ENCODE results near the gene LTBP1.
A peak's percentile ranks its signal among the peaks of the same experiment; 100 is the strongest.

The LTBP1 gene

DNA sequence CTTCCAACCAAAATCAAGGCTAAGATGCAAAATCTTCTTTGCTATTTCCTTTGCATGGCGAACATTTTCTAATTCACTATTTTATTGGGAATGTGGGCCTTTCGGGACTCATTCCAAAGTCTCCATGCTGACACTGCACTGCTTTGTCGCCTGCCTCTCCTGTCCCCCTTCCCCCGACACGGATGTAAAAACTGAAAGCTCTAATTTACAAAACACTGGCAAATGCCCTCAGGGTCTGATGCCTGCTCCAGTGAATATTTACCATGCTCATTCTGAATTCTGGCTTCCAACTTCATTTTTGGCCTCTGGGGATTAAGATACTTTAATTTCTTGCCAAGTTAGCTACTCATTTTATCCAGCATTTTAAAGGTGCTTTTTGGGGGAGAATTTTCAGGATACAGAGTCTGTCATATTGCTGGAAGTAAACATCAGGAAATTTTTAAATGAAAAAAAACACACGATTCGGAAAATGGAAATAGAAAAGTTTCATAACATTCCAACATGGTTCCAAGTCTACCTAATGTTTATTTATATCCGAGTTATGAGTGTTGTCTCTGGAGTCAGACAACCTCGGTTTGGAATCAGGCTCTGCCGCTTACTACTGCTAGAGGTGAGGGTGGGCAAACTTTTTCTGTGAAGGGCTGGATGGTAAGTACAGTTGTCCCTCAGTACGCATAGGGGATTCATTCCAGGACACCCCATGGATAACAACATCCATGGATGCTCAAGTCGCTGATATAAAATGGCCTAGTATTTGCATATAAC lies 14.6 kb upstream of the LTBP1 start:
- no peak for DNase-seq

DNA sequence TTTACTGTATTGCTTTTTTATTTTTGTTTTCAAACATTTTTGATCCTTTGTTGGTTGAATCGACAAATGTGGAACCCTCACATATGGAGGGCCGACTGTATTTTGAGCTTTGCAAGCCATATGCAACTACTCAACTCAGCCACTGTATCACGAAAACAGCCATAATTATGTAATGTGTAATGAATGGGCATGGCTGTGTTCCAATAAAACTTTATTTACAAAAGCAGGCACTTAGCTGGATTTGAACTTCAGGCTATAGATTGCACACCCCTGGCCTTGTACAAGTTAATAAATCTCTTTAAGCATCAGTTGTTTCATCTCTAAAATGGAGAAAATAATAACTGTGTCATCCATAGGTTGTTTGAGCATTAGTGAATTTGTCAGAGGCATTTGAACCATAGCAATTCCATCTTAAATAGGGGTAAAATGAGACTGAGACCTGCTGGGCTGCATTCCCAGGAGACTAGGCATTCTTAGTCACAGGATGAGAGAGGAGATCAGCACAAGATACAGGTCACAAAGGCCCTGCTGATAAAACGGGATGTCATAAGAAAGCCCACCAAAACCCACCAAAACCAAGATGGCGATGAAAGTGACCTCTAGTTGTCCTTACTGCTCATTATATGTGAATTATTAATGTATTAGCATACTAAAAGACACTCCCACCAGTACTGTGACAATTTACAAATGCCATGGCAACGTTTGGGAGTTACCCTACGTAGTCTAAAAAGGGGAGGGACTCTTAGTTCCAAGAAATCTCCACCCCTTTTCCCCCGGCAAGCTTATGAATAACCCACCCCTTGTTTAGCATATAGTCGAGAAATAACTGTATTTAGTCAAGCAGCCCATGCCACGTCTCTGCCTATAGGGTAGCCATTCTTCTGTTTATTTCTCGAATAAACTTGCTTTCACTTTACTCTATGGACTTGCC lies 13.7 kb upstream of the LTBP1 start:
- no peak for DNase-seq

DNA sequence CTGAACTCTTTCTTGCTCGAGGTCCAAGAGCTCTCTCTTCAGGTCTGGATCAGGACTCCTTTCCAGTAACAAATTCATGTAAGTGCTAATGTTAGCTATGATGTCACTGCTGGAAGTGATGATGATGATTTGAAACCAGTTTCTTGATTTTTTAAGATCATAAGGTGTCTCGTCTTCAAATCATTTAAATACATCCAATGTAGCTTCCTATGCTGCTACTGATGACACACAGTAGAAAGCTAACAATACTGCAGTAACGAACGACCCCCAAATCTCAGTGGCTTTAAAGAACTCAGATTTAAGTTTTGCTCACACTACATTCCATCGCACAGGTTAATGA lies 13.0 kb upstream of the LTBP1 start:
- no peak for DNase-seq

DNA sequence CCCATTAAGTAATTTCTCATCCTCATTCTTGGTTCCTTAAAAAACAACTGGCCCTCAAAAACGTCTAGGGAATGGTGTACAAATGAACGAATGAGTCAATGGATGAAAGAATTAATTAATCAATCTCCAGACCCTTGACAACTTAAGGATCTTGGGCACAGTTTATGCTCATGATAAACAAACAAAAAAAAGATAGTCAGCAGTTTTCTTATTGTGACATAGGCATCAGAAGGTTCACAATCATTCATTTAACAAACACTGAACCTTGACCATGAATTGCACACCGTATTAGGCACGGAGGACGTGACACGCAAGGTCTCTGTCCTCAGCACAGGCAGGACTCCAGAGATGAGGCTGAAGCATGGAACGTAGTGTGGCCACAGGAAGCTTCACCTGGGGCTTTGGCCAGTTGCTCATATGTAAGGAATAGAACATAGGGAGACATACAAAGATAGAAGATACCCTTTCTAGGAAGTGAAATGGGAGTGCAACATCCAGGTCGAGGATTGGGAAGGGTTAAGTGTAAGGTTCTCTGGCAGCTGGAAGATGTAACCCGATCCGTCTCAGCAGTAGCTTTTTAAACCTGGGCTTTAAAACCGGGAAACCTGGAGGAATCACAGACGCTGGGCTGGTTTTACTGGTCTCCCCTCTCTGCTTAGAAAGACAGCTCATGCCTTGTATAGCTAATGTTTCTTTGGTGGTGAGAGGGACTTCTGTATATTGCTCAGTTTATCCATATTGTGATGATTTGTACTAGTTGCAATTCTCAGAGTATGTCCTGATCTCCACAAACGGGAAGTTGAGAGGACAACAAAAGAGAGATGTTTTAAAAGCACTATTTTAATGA lies 8.9 kb upstream of the LTBP1 start:
- DNase-seq = no peak

DNA sequence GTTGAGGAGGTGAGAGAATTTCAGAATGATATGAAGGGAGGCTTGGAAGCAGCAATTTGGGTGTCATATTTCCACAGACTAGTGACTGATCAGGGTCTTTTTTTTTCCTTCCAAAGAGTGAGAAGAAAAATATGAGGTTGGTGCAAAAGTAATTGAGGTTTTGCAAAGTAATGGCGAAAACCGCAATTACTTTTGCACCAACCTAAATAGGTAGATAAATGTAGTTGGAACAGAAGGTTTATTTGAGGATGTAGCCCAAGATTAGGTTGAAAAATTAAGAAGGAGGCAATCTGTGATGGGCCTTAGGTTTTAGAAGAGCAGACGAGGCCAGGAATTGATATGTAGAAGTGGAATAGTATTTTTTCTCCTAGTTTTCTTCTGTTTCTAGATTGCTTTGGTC lies 7.8 kb upstream of the LTBP1 start:
- no peak for DNase-seq

DNA sequence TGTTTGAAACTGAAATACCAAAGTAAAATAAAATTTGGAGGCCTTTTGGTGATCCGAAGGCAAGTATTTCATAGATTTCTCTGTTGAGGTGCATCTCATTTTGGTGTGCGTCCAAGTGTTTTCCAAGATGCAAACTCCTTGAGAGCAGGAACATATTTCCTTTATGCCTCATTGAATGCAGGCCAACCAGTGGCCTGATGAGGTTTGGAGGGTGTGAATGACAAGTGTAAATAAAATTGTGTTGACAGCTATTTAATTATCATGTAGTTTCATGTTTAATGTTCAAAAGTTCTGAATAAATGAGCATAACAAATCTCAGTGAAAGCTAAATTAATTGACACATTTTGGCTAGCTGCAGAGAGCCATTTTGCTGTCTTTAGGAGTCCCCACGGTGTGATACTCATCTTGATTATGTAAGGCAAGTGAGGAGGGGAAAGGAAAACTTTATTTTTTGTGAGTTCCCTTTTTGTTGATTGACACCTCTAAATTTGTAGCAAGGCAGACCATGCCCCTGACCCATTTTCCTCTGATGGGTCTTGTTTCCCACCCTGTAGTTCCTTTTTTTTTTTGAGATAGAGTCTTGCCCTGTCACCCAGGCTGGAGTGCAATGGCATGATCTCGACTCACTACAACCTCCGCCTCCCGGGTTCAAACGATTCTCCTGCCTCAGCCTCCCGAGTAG lies 6.3 kb upstream of the LTBP1 start:
- DNase-seq = no peak

DNA sequence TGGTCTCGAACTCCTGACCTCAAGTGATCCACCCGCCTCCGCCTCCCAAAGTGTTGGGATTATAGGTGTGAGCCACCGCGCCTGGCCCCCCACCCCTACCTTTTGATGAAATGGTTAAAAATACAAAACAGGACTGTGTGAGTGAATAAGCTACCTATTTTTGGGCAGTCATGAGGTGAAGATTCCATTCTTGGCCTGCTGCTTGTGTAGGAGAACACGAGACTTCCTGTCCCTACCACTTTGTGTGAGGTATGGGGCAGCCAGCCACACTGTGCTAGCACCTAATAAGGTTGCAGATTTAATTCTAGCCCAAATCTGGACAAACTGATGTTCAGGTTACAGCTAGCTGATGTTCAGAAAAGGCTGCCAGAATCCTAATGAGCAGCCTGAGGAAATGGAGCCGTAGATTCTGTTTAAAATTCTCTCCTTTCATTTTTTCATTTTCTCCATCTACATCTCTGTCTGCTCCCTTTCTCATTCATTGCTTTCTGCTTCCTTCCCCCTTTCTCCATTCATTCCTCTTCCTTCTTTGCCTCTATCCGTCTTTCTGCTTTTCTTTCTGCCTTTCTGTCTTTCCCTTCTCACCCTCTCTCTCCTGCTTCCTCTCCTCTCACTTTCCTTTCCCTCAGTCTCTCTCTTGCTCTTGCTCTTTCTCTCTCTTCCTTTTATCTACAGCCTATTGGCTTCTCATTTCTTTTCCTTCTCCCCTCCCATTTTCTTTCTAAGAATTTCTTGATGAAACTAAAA lies 4.6 kb upstream of the LTBP1 start:
- no peak for DNase-seq

DNA sequence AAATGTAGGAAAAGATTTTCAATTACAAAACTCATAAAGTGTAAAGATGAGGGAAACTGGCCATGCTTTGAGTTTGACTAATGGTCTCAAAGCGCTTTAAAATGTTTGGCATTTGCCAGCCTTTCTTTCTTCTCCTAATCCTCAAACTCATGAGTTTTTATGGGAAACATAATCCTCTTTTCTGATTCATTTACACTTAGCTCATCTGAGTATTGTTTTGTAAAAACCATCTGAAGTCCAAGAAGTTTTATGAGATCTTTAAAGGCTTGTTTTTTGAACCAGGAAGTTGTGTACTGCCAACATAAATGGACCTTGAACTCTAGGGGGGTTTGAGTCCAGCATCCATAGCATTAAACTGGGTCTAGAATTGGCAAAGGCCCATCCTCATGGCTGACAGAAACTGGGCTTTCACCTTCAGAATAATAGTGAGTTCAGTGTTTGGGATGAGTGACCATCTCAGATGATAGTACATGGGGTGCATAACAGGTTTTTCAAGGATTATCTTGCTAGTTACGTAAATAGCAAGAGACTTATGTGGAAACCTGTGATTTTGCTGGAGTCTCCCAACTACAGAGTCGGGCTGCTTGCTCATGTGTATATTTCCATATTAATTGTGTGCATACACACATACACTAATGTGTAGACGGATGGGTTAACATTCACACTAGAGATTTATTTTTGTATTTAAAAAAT lies 3.8 kb upstream of the LTBP1 start:
- DNase-seq = no peak

DNA sequence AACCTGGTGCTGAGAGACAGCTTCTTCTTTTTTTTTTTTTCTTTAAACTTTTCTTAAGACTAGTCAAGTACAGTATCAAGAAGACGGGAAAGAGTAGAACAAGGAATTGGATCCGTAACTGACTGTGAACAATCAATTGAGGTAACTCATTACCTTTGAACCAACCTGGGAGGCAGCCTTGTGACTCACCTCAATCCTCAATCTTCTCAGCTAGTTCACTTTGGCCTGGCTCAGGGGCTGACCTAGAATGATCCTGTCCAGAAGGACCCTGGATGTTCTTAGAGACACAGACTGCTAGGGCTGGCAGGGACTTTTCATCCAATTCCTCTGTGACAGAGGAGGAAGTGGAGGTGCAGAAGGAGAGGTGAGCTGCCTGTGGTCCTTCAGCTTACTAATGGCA lies 1.5 kb upstream of the LTBP1 start:
- no peak for DNase-seq

DNA sequence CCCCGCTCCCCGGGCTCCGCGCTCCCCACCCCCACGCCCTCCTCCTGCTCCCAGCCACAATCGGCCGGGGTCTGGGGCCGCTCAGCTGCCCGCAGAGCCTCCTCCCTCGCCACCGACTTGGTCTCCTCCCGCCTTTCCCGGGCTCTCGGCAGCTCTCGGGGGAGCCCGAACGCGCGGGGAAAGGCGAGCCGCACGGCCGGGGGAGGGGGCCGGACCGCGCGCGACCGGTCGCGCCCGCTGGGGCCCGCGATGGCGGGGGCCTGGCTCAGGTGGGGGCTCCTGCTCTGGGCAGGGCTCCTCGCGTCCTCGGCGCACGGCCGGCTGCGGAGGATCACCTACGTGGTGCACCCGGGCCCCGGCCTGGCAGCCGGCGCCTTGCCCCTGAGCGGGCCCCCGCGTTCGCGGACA lies 327 bp downstream of the LTBP1 start:
- no peak for DNase-seq

DNA sequence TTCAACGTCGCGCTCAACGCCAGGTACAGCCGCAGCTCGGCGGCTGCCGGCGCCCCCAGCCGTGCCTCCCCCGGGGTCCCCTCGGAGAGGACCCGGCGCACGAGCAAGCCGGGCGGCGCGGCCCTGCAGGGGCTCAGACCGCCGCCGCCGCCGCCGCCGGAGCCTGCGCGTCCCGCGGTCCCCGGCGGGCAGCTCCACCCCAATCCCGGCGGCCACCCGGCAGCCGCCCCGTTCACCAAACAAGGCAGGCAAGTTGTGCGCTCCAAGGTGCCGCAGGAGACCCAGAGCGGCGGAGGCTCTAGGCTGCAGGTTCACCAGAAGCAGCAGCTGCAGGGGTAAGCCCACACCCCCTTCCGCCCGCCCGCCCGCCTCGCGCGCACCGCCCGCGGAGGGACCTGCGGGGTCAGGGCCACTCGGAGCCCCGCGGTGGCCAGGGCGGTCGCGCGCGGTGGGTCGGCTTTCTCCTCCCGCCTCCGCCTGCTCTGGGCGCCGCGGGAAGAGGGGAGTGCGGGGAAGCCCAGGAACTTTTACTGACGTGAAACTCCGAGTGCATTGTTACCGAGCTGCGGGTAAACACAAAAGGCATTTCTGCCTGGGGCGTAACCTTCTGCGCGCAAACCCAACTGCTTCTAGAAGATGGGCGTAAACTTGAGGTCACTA lies 861 bp downstream of the LTBP1 start:
- peak; percentile 5 for DNase-seq

DNA sequence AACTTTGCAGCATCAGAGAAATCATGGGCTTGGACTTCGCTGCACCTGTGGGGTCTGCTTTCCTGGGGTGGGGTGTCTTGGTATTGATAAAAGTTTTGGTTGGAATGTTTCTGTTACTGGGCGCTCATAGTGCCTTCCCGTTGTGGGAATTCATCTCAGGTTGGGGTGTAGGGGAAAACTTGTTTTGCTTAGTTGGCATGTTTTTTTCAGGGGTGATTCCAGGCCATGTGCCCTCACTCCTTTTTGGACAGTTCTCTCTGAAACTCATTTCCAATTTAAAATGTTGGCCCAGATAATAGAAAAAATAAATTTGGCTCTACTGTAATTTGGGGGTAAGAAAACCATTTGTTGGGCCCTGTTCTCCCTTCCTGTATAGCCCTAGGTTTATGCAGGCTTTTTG lies 1.5 kb downstream of the LTBP1 start:
- DNase-seq = no peak

DNA sequence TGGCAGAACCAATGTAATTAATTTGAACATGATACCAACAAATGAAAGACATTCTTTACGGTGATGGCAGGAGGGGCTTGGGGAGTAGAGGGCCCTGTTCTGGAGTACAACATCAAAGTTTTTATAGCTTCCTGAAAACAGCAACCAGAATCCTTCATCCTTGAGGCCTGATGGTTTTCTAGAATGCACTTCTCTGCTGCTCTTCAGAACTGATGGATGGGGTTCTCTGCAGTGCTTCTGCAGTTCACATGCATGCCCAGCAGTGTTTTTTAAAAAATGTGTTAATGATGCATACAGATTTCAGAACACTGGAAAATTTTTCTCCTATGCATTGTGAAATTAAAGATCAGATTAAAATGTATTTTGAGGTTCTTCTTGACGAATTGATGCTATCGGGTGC lies 2.5 kb downstream of the LTBP1 start:
- no peak for DNase-seq

DNA sequence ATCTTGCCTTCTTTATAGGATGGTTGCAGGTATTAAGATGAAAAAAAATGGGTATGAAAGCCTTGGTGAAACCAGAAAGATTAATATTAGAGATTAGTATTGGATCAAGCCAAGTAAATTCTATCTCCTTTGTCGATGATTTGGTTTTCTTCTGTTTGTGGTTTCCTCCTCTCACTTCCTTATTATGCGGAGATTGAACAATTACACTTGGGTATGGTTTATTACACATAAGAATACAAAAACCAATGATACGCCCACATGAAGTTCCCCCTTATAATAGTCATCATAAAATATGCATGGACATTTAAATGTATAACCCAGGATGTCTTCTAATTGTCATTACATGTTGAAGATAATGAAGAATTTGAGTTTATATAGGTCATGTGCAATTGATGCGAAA lies 4.9 kb downstream of the LTBP1 start:
- DNase-seq = no peak

DNA sequence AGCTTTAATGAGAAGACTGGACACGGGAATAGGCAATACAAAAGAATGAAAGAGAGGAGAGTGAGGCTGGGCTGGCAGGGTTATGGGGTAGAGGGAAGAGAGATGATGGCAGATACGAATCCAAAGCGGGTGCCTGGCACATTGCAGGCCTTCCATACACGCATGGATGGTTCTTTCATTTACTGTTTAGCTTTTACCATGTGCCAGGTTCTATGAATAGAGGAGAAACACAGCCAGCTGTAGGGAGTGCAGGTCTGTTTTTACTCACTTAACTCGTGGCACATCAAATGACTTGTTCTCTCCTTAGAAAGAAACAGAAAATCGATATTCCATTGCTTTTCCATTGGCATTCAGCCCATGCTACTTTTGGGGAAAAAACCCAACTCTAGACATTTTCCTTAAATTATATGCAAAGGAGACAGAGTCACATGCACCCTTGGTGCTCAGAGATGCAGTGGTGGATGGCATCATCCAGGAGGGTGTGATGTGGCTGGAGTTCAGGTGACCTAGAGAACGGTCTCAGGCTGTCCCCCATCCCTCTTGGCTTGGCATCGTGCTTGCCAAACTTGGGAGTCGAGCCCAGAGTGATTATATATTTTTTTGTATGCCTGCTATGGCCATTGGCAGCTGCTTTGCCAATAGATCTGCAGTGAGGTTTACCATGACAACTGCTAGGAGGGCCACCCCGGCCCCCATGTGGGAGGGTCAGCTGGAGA lies 6.2 kb downstream of the LTBP1 start:
- DNase-seq = no peak

DNA sequence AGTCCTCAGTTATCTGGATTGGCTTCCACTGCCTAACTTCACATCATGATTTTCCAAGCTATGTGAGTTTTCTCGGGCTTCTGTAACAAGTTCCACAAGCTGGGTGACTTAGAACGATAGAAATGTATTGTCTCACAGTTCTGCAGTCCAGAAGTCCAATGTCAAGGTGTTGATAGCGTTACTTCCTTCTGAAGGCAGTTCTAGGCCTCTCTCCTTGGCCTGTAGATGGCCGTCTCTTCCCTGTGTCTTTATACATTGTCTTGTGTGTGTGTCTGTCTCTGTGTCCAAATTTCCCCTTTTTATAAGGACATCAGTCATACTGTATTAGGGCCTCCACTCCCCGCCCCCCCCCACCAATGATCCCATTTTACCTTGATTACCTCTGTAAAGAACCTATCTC lies 7.5 kb downstream of the LTBP1 start:
- no peak for DNase-seq

DNA sequence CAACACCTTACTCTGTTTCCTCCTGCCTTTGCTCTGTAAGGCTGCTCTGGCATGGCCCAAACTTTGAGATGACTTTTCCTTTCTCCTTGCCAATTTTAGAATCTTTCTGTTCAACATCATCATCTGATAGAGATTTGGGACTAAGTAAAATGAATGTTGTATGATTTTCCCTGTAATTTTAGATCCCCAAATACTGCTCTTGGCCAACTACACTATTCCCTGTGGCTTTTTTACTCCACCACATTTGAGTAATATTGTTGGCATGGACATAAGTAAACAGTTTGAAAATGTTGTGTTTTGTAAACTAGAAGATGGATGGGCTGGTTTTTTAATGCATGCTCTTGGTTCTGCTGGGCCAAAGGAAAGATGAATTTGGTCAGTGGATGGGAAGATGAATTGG lies 12.1 kb downstream of the LTBP1 start:
- DNase-seq = no peak

DNA sequence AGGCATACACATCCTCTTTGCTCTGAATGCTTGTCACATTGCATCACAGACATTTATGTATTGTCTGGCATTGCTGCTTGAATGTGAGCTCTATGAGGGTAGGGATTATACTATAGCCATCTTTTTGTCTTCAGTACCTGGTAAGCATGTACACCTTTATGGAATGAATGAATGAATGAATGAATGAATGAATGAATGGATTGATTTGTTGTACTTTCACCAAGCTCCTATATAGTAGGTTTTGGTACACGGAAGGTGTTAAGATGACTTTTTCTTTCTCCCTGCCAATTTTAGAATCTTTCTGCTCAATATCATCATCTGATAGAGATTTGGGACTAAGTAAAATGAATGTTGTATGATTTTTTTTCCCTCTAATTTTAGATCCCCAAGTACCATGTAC lies 13.5 kb downstream of the LTBP1 start:
- no peak for DNase-seq

DNA sequence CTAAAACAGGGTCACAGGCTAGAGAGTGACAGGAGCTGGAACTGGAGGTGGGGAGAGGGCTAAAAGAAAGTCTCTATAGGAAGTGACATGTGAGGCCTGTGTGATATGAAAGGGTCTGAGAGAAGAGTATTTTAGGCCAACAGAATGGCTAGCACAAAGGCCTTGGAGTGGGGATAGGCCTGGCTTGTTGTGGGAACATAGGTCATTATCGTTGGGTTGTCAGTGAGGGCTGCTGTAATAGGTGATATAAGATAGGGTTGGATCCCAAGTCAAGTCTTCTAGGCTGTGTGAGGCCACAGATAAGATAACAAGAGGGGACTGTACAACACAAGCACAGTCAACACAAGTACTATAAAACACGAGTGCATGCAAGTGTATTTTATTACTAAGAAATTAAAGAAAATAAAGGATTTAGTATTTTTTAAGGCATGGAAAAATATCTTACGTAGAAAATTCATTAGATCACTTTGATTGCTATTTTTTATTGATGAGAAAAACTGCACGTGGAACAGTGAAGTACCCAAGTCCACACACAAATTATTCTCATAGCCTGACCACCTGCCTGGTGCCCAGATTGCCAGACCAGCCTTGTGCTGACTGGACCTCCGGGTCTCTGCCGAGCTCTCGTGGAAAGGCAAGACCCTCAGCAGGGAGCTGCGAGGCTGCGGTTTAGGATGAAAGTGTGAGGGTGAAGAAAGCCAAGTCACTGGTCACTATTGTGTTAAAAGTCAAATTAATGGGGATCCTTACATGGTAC lies 14.1 kb downstream of the LTBP1 start:
- DNase-seq = no peak

Measured in CD4-positive, alpha-beta T cell treated with Interleukin-4 for 4 hours (primary cell).